K562 (cell line): Measurements from ENCODE around the gene RREB1. TPM values are rescaled to one million over a fixed set of nuclear protein-coding genes. Genes with fewer than 3 reads are reported as not detected.

Experiments used
- C11orf30 ChIP-seq: fragments of 450-650 bp; IDR thresholded peaks from 2 replicates; pipeline ENCODE4 v1.6.1; 2016; ENCODE audit warnings: low read depth, mild to moderate bottlenecking
- DPF2 ChIP-seq: fragments of 450-650 bp; IDR thresholded peaks from 2 replicates; pipeline ENCODE4 v1.6.1; 2016
- EWSR1 ChIP-seq: fragments of 450-650 bp; IDR thresholded peaks from 2 replicates; pipeline ENCODE4 v1.6.1; 2018; ENCODE audit warnings: borderline replicate concordance, mild to moderate bottlenecking, low read depth, moderate library complexity; ENCODE audit not compliant: partially characterized antibody
- FOXK1 ChIP-seq: sonication (generic); formaldehyde crosslinking; IDR thresholded peaks from 2 replicates; pipeline ENCODE4 v1.8.0; 2022; ENCODE audit warnings: missing genetic modification reagents, mild to moderate bottlenecking, borderline replicate concordance
- RBBP5 ChIP-seq: fragments of 200-600 bp; sonication (generic); IDR thresholded peaks from 2 replicates; pipeline ENCODE4 v1.6.1; 2012; ENCODE audit warnings: borderline replicate concordance, mild to moderate bottlenecking, low read length, control low read depth, inconsistent platforms; ENCODE audit not compliant: insufficient read depth, poor library complexity, severe bottlenecking
- ZNF316 ChIP-seq: fragments of 450-650 bp; IDR thresholded peaks from 2 replicates; pipeline ENCODE4 v1.6.1; 2016
- polyA plus RNA-seq, 8 experiments: library from polyadenylated mRNA; depleted of rRNA in 4 of 8; stranded (reverse) in 5 of 8; unstranded in 3 of 8; fragments of >200 nt; fragmentation: Nextera tagmentation in 2 of 8; fragmentation: Illumina TruSeq in 1 of 8; extraction: Ambion mirVana in 2 of 8; extraction: Trizol in 1 of 8; gene quantifications; 2 replicates each; pipeline versions ENCODE4 v1.2.1 to v1.2.3, GENCODE V29; 2011 to 2014; ENCODE audit warnings: inconsistent platforms in 1 of 8, missing spikeins in 1 of 8
- total RNA-seq, 7 experiments: library from RNA; depleted of rRNA in 6 of 7; stranded (reverse); fragments of >200 nt in 6 of 7; fragmentation: Illumina TruSeq in 2 of 7; extraction: Trizol in 2 of 7; gene quantifications; 2 replicates each; pipeline versions ENCODE4 v1.2.1 to v1.2.3, GENCODE V29; 2011 to 2021; ENCODE audit warnings: low replicate concordance in 1 of 7
- TF ChIP-seq, protein P1 (sequence below): sonication (generic); formaldehyde crosslinking; IDR thresholded peaks from 2 replicates; pipeline ENCODE4 v1.8.1; 2023; ENCODE audit warnings: mild to moderate bottlenecking, missing genetic modification reagents
- TF ChIP-seq, protein P2 (sequence below): fragments of 250-450 bp; sonication (Bioruptor Pico); IDR thresholded peaks from 2 replicates; pipeline ENCODE4 v1.8.0; 2022; ENCODE audit warnings: moderate library complexity, mild to moderate bottlenecking, inconsistent platforms
- TF ChIP-seq, protein P3 (sequence below): fragments of 450-650 bp; formaldehyde crosslinking; IDR thresholded peaks from 2 replicates; pipeline ENCODE4 v1.4.0; 2020; ENCODE audit warnings: mild to moderate bottlenecking, moderate library complexity

Gene RREB1
- total and polyA plus RNA-seq, 9 of the 15 experiments (the other 6 are each of a cell fraction or from before 2014, with no cell fraction given) = 3.3 to 64.2 (median 19.3) TPM

GRCh38 chr6:7188492-7188891 lies 80.7 kb downstream of the RREB1 start (continued):
- TF ChIP-seq, protein P1, sequence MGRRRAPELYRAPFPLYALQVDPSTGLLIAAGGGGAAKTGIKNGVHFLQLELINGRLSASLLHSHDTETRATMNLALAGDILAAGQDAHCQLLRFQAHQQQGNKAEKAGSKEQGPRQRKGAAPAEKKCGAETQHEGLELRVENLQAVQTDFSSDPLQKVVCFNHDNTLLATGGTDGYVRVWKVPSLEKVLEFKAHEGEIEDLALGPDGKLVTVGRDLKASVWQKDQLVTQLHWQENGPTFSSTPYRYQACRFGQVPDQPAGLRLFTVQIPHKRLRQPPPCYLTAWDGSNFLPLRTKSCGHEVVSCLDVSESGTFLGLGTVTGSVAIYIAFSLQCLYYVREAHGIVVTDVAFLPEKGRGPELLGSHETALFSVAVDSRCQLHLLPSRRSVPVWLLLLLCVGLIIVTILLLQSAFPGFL (CRISPR knock-in tag) = no peak
- TF ChIP-seq RBBP5 = no peak
- TF ChIP-seq EWSR1 = no peak
- TF ChIP-seq, protein P2, sequence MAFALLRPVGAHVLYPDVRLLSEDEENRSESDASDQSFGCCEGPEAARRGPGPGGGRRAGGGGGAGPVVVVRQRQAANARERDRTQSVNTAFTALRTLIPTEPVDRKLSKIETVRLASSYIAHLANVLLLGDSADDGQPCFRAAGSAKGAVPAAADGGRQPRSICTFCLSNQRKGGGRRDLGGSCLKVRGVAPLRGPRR = no peak
- TF ChIP-seq, protein P3, sequence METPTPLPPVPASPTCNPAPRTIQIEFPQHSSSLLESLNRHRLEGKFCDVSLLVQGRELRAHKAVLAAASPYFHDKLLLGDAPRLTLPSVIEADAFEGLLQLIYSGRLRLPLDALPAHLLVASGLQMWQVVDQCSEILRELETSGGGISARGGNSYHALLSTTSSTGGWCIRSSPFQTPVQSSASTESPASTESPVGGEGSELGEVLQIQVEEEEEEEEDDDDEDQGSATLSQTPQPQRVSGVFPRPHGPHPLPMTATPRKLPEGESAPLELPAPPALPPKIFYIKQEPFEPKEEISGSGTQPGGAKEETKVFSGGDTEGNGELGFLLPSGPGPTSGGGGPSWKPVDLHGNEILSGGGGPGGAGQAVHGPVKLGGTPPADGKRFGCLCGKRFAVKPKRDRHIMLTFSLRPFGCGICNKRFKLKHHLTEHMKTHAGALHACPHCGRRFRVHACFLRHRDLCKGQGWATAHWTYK (CRISPR knock-in tag) = no peak
- no peak for TF ChIP-seq FOXK1 (CRISPR knock-in tag)
- TF ChIP-seq DPF2 = no peak
- TF ChIP-seq ZNF316 = peak; percentile 60
- TF ChIP-seq C11orf30 = peak; percentile 47; the same call in 1 of the 2 replicates
